Left ventricle myocardium superior (tissue), 1 donor: ENCODE measurements around the gene LMX1B. TPM values are rescaled to one million over a fixed set of nuclear protein-coding genes. Genes with fewer than 3 reads are reported as not detected.

ENCODE experiments used
- ATAC-seq: fragments of 200-7000 bp; cut with Tn5 transposase; one replicate; pipeline ENCODE4 v1.9.1; 2020; ENCODE audit warnings: mild to moderate bottlenecking, moderate library complexity
- DNase-seq: peaks from one replicate; pipeline ENCODE4 v3.0.0-alpha.2; 2020
- intact Hi-C: fragments of 100-400 bp; cut with micrococcal nuclease; formaldehyde crosslinking; loops from one replicate; pipeline ENCODE4 v1.11.0; 2022
- total RNA-seq: library from RNA; stranded (reverse); fragmentation: NEBNext Ultra II Directional; extraction: Animal tissue kit (Norgen Biotek cat#: 25700); gene quantifications from one replicate; pipeline ENCODE4 v1.2.1, GENCODE V29; 2021
- donor health status: DM: no; HTN: yes; CAD: no; lungs with severe emphysema.

Gene LMX1B
- total RNA-seq, 1 donor from 2014 or later = 0.74 TPM

GRCh38 chr9:126599047-126599650, 14.6 kb upstream of the LMX1B start:
- ATAC-seq = no peak
- DNase-seq = no peak
- intact Hi-C loops = no loop called here

GRCh38 chr9:126604059-126605055, 9.4 kb upstream of the LMX1B start:
- DNase-seq (peak; percentile 57), ATAC-seq (peak; percentile 87)
- intact Hi-C loops = no loop called here

GRCh38 chr9:126605792-126606482, 7.8 kb upstream of the LMX1B start:
- DNase-seq (no peak), ATAC-seq (peak; percentile 10)
- intact Hi-C loops = no loop called here

- ATAC-seq (no peak), DNase-seq (no peak)
- intact Hi-C loops = no loop called here
Observed at GRCh38 chr9:126606483-126606870, 7.3 kb upstream of the LMX1B start.

GRCh38 chr9:126607086-126607485, 6.6 kb upstream of the LMX1B start:
- ATAC-seq (no peak), DNase-seq (no peak)
- intact Hi-C loops = no loop called here

- DNase-seq (no peak), ATAC-seq (no peak)
- intact Hi-C loops = no loop called here
Observed at GRCh38 chr9:126607731-126608130, 6.0 kb upstream of the LMX1B start.

GRCh38 chr9:126608551-126608950, 5.2 kb upstream of the LMX1B start:
- DNase-seq (no peak), ATAC-seq (no peak)
- intact Hi-C loops = no loop called here

GRCh38 chr9:126609191-126609590, 4.5 kb upstream of the LMX1B start:
- intact Hi-C loops = no loop called here
- DNase-seq = no peak
- no peak for ATAC-seq

- no peak for DNase-seq
- intact Hi-C loops = loop anchor here (5.0 kb wide), 1 partner anchor 82 kb away; no protein-coding TSS in a partner anchor
- ATAC-seq = no peak
Observed at GRCh38 chr9:126609711-126610388, 3.9 kb upstream of the LMX1B start.

- ATAC-seq = no peak
- DNase-seq = no peak
- intact Hi-C loops = loop anchor here (5.0 kb wide), 1 partner anchor 81 kb away; no protein-coding TSS in a partner anchor
Observed at GRCh38 chr9:126611193-126611591, 2.5 kb upstream of the LMX1B start.

- ATAC-seq = peak; percentile 89
- DNase-seq = peak; percentile 88
- intact Hi-C loops = loop anchor here (5.0 kb wide), 1 partner anchor 81 kb away; no protein-coding TSS in a partner anchor
Observed at GRCh38 chr9:126611592-126612325, 2.0 kb upstream of the LMX1B start.

GRCh38 chr9:126612326-126612812, 1.4 kb upstream of the LMX1B start:
- intact Hi-C loops = loop anchor here (5.0 kb wide), 1 partner anchor 80 kb away; no protein-coding TSS in a partner anchor
- DNase-seq (no peak), ATAC-seq (peak; percentile 4)

- DNase-seq (peak; percentile 50), ATAC-seq (no peak)
- intact Hi-C loops = loop anchor here (5.0 kb wide), 1 partner anchor 79 kb away; no protein-coding TSS in a partner anchor
Observed at GRCh38 chr9:126612813-126613641, 701 bp upstream of the LMX1B start.

GRCh38 chr9:126614088-126614454, 343 bp downstream of the LMX1B start:
- intact Hi-C loops = loop anchor here (5.0 kb wide), 1 partner anchor 78 kb away; no protein-coding TSS in a partner anchor
- DNase-seq (peak; percentile 51), ATAC-seq (no peak)

GRCh38 chr9:126614455-126615244, 922 bp downstream of the LMX1B start:
- intact Hi-C loops = loop anchor here (5.0 kb wide), 1 partner anchor 78 kb away; no protein-coding TSS in a partner anchor
- ATAC-seq = no peak
- no peak for DNase-seq

GRCh38 chr9:126615245-126615790, 1.6 kb downstream of the LMX1B start:
- intact Hi-C loops = no loop called here
- DNase-seq (peak; percentile 68), ATAC-seq (peak; percentile 9)
